ENCODE results near the gene XPR1.
"Not testable (repeated sequence)": the region's sequence is repeated elsewhere in the genome, so short reads cannot be mapped to it uniquely, and the experiment has no call there.

XPR1 gene

GRCh38 chr1:180644526-180645192, 12.8 kb downstream of the XPR1 start:
- no peak for DNase-seq

- DNase-seq = not testable (repeated sequence)
Observed at GRCh38 chr1:180645261-180645660, 13.4 kb downstream of the XPR1 start.

DNA sequence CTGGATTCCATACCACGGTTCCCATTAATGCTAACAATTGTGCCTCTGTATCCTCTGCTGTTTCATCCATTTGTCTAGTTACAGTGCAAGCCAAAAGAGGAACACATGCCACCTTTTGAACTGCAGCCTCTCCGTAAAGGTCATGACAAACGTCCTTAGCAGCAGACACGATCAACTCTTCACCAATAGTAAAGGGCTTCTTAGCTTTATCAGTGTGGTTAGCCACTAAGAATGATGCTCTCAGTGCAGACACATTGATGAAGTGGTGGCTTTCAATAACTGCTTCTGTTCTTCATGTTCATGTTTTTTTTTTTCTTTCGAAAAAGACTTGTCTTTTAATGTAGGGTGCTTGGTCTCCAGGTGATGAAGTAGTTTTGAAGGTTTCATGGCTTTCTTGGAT, 14.3 kb downstream of the XPR1 start:
- DNase-seq = no peak

- DNase-seq = no peak
Observed at GRCh38 chr1:180646547-180646946, 14.7 kb downstream of the XPR1 start.

GRCh38 chr1:180652792-180653191, 21.0 kb downstream of the XPR1 start:
- DNase-seq = peak; percentile 18

GRCh38 chr1:180662709-180663108, 30.9 kb downstream of the XPR1 start:
- DNase-seq = no peak

- DNase-seq = no peak
Observed at GRCh38 chr1:180670681-180671080, 38.9 kb downstream of the XPR1 start.

- peak; percentile 63 for DNase-seq
Observed at GRCh38 chr1:180672105-180672504, 40.3 kb downstream of the XPR1 start.

DNA sequence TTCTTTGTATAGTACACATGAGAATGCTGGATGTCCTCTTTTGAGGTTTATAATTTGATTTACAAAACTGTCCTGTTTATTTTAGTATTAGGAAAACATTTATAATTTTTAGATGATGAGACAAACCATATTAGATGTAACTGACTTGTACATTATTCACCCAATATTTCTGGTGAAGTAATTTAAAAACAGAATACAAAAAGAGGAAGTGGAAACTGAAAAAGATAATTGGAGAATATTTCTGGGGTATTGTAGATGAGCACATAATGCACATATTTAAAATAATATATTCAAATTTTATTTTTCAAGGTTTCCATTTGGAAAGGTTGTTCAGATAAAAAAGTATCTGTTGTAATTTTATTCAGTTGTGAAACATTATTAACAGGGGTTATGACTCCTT, 40.7 kb downstream of the XPR1 start:
- no peak for DNase-seq

GRCh38 chr1:180674603-180675530, 43.0 kb downstream of the XPR1 start:
- DNase-seq = peak; percentile 9

DNA sequence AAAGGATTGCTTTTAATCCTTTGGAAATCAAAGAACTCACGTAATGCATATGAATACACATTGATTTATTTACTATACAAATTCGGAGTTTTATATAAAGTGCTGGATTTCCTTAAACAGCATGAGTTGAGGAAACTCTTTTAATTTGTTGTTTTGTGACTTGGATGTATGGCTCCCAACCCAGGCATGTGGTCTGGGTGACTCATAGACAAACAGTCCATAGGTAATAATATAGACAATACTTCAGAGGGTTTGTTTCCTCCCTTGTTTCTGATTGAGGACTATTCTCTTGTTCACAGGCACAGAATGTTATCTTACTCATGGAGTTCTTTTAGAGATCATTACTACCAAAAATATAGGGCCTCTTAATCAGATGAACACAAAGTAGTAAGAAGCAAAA, 43.8 kb downstream of the XPR1 start:
- DNase-seq = peak; percentile 31

DNA sequence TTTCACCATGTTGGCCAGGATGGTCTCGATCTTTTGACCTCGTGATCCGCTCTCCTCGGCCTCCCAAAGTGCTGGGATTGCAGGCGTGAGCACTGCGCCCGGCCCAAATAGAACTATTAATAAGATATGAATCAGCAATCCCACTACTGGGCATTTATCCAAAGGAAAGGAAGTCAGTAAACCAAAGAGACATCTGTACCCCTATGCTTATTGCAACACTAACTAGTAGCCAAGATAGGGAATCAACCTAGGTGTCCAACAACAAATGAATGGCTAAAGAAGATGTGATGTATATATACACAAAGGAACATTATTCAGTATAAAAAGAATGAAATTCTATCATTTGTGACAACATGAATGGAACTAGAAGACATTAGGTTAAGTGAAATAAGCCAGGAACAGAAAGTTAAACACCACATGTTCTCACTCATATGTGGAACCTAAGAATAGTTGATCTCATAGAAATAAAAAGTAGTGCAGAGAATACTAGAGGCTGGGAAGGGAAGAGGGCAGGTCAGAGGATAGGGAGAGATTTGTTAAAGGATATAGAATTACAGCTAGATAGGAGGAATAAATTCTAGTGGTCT, 48.8 kb downstream of the XPR1 start:
- DNase-seq = peak; percentile 21

DNA sequence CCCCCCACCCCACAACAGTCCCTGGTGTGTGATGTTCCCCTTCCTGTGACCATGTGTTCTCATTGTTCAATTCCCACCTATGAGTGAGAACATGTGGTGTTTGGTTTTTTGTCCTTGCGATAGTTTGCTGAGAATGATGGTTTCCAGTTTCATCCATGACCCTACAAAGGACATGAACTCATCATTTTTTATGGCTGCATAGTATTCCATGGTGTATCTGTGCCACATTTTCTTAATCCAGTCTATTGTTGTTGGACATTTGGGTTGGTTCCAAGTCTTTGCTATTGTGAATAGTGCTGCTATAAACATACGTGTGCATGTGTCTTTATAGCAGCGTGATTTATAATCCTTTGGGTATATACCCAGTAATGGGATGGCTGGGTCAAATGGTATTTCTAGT, 51.3 kb downstream of the XPR1 start:
- DNase-seq = not testable (repeated sequence)

DNA sequence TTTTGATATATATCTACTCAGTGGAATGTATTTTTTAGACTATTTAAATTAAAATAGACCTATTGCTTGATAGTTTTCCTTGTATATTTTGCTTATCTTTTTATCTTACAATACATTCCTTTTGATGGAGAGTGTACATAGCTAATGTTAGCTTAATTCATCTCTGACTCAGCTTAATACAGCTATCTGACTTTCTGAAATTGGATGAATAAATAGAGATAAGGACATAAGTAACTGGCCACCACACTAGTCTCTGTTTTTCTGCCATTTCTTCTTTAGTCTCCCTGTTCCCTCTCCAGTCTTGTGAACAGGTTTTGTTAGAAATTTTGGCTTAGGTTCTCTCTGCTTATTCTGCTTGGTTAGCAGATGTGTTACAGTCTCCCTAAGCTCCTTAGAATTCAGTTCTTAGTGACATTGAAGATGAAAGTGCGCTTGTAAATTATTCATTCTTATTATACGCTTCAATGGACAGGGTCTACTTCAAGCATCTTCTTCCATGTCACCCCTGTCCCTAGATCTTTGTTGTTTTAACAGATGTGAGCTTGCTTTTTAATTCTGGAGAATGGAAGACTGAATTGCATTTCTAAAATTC, 59.6 kb downstream of the XPR1 start:
- peak; percentile 19 for DNase-seq

GRCh38 chr1:180693564-180694244, 61.9 kb downstream of the XPR1 start:
- DNase-seq = no peak

- no peak for DNase-seq
Observed at GRCh38 chr1:180695282-180695681, 63.5 kb downstream of the XPR1 start.

DNA sequence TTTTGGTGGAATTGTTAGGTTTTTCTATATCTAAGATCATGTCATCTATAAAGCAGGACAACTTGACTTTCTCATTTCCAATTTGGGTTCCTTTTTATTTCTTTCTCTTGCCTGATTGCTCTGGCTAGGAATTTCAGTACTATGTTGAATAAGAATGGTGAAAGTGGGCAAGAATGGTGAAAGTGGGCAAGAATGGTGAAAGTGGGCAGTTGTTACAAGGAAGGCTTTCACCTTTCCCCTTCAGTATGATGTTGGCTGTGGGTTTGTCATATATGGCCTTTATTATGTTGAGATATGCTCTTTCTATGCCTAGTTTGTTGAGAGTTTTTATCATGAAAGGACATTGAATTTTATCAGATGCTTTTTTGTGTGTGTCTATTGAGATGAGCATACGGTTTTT, 64.5 kb downstream of the XPR1 start:
- no peak for DNase-seq

GRCh38 chr1:180698580-180698979, 66.8 kb downstream of the XPR1 start:
- DNase-seq = no peak

DNA sequence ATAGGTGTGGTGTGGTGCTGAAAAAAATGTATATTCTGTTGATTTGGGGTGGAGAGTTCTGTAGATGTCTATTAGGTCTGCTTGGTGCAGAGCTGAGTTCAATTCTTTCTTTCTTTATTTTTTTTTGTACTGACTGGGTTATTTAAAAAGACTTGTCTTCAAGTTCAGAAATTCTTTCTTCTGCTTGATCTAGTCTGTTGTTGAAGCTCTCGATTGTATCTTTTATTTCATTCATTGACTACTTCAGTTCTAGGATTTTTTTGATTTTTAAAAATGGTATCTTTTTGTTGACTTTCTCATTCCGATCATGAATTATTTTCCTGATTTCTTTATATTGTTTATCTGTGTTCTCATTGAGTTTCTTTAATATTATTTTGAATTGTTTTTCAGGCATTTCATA, 70.6 kb downstream of the XPR1 start:
- not testable (repeated sequence) for DNase-seq

- DNase-seq = not testable (repeated sequence)
Observed at GRCh38 chr1:180710746-180711145, 78.9 kb downstream of the XPR1 start.

- not testable (repeated sequence) for DNase-seq
Observed at GRCh38 chr1:180711260-180711659, 79.4 kb downstream of the XPR1 start.

DNA sequence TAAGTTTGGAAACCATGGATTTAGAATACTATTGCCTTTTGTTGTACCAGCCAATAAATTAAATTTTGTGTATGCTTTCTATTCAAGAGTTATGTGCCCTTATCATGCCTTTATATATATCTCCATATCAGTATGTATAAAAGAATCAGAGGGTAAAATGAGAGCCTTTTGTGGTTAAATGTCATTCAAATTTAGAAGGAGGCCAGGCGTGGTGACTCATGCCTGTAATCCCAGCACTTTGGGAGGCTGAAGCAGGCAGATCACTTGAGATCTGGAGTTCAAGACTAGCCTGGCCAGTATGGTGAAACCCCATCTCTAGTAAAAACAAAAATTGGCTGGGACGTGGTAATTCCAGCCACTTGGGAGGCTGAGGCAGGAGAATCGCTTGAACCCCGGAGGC, 88.9 kb downstream of the XPR1 start:
- DNase-seq = peak; percentile 15

DNA sequence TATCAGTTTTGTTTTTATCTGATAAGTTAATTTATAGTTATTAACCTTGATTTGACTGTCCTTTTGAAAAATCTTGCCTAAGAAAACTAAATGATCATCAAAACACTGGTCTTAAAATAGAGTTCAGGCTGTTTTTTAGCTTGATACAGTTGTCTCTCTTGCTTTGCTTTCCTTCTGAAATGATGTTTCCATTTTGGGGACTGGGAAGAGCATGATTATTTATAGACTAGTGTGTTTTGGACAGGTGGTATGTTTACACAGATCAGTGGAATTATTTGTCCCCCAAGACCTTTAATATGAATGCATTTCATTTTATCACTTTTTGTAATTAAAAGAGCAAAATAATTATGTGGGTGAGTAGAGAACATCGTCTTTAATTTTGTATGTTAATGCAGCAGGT, 90.8 kb downstream of the XPR1 start:
- no peak for DNase-seq
